SK-N-SH treated with all-trans-retinoic acid at 6 μM for 48 hours (cell line): ENCODE measurements around the gene LTBP3.

ENCODE experiments used
- ARNTL ChIP-seq: fragments of 450-650 bp; formaldehyde crosslinking; IDR thresholded peaks from 2 replicates; pipeline ENCODE4 v1.5.0; 2020; ENCODE audit warnings: low read depth, mild to moderate bottlenecking, moderate library complexity, borderline replicate concordance
- CSDC2 ChIP-seq: fragments of 250-450 bp; sonication (Bioruptor Pico); IDR thresholded peaks from 2 replicates; pipeline ENCODE4 v1.5.0; 2020; ENCODE audit warnings: mild to moderate bottlenecking, moderate library complexity
- CSRNP3 ChIP-seq: fragments of 250-450 bp; sonication (Bioruptor Pico); IDR thresholded peaks from 2 replicates; pipeline ENCODE4 v1.5.1; 2021; ENCODE audit warnings: mild to moderate bottlenecking, moderate library complexity
- OSR1 ChIP-seq: fragments of 250-450 bp; sonication (Bioruptor Pico); IDR thresholded peaks from 2 replicates; pipeline ENCODE4 v1.8.0; 2022; ENCODE audit warnings: moderate library complexity, mild to moderate bottlenecking, inconsistent platforms
- PATZ1 ChIP-seq: fragments of 250-450 bp; sonication (Bioruptor Pico); IDR thresholded peaks from 2 replicates; pipeline ENCODE4 v1.8.0; 2020; ENCODE audit warnings: mild to moderate bottlenecking, moderate library complexity, borderline replicate concordance
- SNAI2 ChIP-seq: fragments of 250-450 bp; sonication (Bioruptor Pico); IDR thresholded peaks from 2 replicates; pipeline ENCODE4 v1.5.0; 2020; ENCODE audit warnings: mild to moderate bottlenecking, moderate library complexity
- TSHZ2 ChIP-seq: fragments of 250-450 bp; sonication (Bioruptor Pico); IDR thresholded peaks from 2 replicates; pipeline ENCODE4 v1.5.0; 2020; ENCODE audit warnings: mild to moderate bottlenecking, moderate library complexity
- ZFP3 ChIP-seq: fragments of 250-450 bp; sonication (Bioruptor Pico); IDR thresholded peaks from 2 replicates; pipeline ENCODE4 v1.5.0; 2020; ENCODE audit warnings: mild to moderate bottlenecking, moderate library complexity
- ZFP30 ChIP-seq: fragments of 450-650 bp; formaldehyde crosslinking; IDR thresholded peaks from 2 replicates; pipeline ENCODE4 v1.5.0; 2022; ENCODE audit warnings: mild to moderate bottlenecking, moderate library complexity
- ZNF565 ChIP-seq: fragments of 450-650 bp; formaldehyde crosslinking; conservative IDR thresholded peaks from 2 replicates; pipeline ENCODE4 v1.5.0; 2020; ENCODE audit warnings: low read depth, mild to moderate bottlenecking, moderate library complexity
- ZNF70 ChIP-seq: fragments of 450-650 bp; formaldehyde crosslinking; IDR thresholded peaks from 2 replicates; pipeline ENCODE4 v1.5.0; 2020; ENCODE audit warnings: mild to moderate bottlenecking, moderate library complexity
- TF ChIP-seq, protein P1 (sequence below): fragments of 250-450 bp; sonication (Bioruptor Pico); IDR thresholded peaks from 2 replicates; pipeline ENCODE4 v1.5.1; 2020; ENCODE audit warnings: low read depth, mild to moderate bottlenecking, moderate library complexity
- TF ChIP-seq, protein P2 (sequence below): fragments of 250-450 bp; sonication (Bioruptor Pico); IDR thresholded peaks from 2 replicates; pipeline ENCODE4 v1.8.0; 2021; ENCODE audit warnings: low read depth, mild to moderate bottlenecking, moderate library complexity, borderline replicate concordance

DNA sequence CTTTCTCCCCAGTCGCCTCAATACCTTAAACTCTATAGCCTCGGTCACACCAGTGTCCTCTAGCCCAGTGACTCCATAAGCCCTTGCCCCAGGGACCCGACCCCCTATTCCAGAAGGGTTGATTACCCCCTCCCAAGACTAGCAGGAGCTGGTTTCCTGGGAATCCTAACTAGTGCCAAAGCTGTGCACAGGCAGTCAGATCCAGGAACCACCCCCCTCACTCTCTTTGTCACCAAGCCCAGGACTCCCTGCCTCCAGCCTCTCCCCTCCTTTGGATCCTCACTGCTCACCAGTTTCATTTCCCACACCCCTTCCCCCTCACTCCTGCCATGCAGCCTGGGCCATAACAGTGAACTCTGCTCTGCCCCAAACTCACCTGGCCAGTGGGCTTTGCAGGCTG, 9.8 kb downstream of the LTBP3 start:
- TF ChIP-seq, protein P1, sequence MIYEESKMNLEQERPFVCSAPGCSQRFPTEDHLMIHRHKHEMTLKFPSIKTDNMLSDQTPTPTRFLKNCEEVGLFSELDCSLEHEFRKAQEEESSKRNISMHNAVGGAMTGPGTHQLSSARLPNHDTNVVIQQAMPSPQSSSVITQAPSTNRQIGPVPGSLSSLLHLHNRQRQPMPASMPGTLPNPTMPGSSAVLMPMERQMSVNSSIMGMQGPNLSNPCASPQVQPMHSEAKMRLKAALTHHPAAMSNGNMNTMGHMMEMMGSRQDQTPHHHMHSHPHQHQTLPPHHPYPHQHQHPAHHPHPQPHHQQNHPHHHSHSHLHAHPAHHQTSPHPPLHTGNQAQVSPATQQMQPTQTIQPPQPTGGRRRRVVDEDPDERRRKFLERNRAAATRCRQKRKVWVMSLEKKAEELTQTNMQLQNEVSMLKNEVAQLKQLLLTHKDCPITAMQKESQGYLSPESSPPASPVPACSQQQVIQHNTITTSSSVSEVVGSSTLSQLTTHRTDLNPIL (CRISPR knock-in tag), result no peak
- TF ChIP-seq OSR1 (CRISPR knock-in tag) (no peak), PATZ1 (CRISPR knock-in tag) (no peak), ZNF70 (CRISPR knock-in tag) (no peak), ZNF565 (CRISPR knock-in tag) (no peak), ARNTL (CRISPR knock-in tag) (no peak), SNAI2 (CRISPR knock-in tag) (no peak), ZFP30 (CRISPR knock-in tag) (no peak), ZFP3 (CRISPR knock-in tag) (no peak), CSDC2 (CRISPR knock-in tag) (no peak), TSHZ2 (CRISPR knock-in tag) (no peak), CSRNP3 (CRISPR knock-in tag) (no peak)
- TF ChIP-seq, protein P2, sequence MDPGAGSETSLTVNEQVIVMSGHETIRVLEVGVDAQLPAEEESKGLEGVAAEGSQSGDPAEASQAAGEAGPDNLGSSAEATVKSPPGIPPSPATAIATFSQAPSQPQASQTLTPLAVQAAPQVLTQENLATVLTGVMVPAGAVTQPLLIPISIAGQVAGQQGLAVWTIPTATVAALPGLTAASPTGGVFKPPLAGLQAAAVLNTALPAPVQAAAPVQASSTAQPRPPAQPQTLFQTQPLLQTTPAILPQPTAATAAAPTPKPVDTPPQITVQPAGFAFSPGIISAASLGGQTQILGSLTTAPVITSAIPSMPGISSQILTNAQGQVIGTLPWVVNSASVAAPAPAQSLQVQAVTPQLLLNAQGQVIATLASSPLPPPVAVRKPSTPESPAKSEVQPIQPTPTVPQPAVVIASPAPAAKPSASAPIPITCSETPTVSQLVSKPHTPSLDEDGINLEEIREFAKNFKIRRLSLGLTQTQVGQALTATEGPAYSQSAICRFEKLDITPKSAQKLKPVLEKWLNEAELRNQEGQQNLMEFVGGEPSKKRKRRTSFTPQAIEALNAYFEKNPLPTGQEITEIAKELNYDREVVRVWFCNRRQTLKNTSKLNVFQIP (CRISPR knock-in tag), result no peak
